HG03565 (cell line): ENCODE data around the gene CCDC15.
A peak's percentile ranks its signal among the peaks of the same experiment; 100 is the strongest.

Experiments used
- ATAC-seq: cut with Tn5 transposase; IDR thresholded peaks from one replicate; pipeline ENCODE4 v1.9.1; 2021; ENCODE audit warnings: mild to moderate bottlenecking, moderate library complexity; ENCODE audit not compliant: unreplicated experiment

The CCDC15 gene, protein sequence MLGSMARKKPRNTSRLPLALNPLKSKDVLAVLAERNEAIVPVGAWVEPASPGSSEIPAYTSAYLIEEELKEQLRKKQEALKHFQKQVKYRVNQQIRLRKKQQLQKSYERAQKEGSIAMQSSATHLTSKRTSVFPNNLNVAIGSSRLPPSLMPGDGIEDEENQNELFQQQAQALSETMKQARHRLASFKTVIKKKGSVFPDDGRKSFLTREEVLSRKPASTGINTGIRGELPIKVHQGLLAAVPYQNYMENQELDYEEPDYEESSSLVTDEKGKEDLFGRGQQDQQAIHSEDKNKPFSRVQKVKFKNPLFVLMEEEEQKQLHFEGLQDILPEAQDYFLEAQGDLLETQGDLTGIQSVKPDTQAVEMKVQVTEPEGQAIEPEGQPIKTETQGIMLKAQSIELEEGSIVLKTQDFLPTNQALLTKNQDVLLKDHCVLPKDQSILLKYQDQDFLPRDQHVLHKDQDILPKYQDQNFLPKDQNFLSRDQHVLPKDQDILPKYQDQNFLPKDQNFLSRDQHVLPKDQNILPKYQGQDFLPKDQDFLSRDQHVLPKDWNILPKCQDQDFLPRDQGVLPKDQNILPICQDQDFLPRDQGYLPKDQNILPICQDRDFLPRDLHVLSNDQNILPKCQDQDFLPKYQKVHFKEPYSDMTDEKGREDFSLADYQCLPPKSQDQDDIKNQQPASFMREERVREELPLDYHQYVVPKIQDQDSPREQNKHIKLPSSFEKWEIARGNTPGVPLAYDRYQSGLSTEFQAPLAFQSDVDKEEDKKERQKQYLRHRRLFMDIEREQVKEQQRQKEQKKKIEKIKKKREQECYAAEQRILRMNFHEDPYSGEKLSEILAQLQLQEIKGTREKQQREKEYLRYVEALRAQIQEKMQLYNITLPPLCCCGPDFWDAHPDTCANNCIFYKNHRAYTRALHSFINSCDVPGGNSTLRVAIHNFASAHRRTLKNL

GRCh38 chr11:124953753-124954589 is at the start of gene CCDC15:
Gene CCDC15, plus strand, starts transcription at chr11:124954202. Its CDS starts 531 bp downstream, at chr11:124954733.
- ATAC-seq = peak; percentile 94

GRCh38 chr11:124915541-124916369 is 38.2 kb upstream of the CCDC15 start:
- ATAC-seq = no peak

DNA sequence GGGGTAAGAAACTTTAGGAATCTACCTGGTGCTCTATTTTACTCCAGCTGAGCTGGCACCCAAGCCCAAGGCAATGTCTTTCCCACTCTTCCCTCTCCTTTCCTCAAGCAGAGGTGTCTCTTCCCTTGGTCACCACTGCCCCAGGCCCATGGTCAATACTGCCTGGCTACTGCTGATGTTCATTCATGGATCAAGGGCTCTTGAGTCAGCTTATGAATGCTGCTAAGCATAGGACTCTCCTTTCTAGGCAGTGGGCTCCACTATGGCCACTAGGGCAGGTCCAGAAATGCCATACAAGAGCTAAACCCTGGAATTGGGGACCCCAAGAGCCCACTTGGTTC is 37.7 kb upstream of the CCDC15 start:
- ATAC-seq = no peak

GRCh38 chr11:124917115-124917637 is 36.8 kb upstream of the CCDC15 start:
- ATAC-seq = no peak

- ATAC-seq = no peak
Observed at GRCh38 chr11:124918950-124919349, 35.1 kb upstream of the CCDC15 start, which contains the start of gene HEPN1. Gene HEPN1, plus strand, starts transcription at chr11:124919250.

- no peak for ATAC-seq
Observed at GRCh38 chr11:124919898-124920297, 34.1 kb upstream of the CCDC15 start.

- ATAC-seq = no peak
Observed at GRCh38 chr11:124920356-124920755, 33.6 kb upstream of the CCDC15 start.

- no peak for ATAC-seq
Observed at GRCh38 chr11:124920870-124921609, 33.0 kb upstream of the CCDC15 start.

DNA sequence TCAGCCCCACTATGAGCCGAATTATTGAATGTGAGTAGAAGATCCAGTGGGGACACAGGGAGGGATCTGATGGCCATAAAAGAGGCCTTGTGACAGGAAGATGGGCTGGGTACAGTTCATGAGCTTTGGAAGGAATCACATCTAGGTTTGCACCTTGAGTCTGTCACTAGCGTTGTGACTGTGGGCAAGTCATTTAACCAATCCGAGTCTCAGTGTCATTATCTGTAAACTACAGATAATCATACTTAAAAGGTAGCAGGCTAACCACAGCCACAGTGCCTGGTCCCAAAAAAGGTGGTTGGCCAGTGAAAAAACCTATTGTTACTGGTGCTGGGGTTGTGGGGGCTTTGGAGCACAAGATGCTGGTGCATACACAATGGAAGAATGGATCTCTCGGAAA is 31.2 kb upstream of the CCDC15 start:
- no peak for ATAC-seq

DNA sequence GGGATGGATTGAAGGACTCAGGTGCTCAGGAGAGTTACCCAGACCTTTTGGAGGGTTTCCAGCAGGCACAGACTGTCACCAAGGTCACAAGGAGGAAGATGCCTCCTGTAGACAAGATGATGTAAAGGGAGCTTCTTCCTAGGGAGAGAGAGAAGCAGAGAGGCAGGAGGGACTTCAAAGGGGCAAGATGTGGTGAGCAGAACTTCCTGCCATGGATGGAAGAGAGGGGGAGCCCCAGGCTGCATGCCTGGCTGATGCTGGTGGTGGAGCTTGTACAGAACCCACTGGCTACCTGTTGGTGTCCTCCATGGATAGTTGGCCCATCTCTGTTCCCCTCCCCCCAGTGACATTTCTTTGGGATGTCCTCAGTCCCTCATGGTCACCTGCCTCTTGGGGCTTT is 30.7 kb upstream of the CCDC15 start:
- ATAC-seq = no peak

GRCh38 chr11:124928942-124929665 is 24.9 kb upstream of the CCDC15 start:
- no peak for ATAC-seq

GRCh38 chr11:124930799-124931198 is 23.2 kb upstream of the CCDC15 start:
- ATAC-seq = peak; percentile 89

DNA sequence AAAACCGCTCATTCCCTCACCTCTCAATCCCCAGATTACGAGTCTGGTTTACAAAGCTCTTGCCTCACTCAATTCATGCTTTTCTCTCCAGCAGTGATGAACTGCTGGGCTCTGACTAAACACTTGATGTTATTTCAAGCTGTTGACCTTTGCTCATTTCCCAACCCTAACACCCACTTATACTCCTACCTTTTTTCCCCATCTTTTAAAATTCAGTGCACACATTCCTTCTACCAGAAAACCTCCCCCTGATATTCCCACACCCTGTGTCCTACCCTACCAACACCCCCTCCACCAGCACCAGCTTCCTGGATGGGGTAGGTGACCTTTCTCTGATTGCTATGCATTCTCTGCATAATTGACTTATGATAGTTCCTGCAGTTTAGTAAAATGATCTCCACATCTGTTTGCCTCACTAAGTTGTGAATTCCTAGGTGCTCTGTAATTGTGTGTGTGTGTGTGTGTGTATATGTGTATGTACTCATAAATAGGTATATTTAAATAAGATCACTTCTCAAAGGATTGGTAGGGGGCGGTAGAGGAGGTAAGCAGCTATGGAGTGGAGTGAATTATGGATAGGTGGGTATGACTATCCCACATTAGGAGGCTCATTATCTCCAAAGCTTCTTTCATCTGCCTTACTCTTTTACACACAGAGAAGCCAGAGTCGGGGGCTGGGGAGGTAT is 19.0 kb upstream of the CCDC15 start:
- ATAC-seq = no peak

DNA sequence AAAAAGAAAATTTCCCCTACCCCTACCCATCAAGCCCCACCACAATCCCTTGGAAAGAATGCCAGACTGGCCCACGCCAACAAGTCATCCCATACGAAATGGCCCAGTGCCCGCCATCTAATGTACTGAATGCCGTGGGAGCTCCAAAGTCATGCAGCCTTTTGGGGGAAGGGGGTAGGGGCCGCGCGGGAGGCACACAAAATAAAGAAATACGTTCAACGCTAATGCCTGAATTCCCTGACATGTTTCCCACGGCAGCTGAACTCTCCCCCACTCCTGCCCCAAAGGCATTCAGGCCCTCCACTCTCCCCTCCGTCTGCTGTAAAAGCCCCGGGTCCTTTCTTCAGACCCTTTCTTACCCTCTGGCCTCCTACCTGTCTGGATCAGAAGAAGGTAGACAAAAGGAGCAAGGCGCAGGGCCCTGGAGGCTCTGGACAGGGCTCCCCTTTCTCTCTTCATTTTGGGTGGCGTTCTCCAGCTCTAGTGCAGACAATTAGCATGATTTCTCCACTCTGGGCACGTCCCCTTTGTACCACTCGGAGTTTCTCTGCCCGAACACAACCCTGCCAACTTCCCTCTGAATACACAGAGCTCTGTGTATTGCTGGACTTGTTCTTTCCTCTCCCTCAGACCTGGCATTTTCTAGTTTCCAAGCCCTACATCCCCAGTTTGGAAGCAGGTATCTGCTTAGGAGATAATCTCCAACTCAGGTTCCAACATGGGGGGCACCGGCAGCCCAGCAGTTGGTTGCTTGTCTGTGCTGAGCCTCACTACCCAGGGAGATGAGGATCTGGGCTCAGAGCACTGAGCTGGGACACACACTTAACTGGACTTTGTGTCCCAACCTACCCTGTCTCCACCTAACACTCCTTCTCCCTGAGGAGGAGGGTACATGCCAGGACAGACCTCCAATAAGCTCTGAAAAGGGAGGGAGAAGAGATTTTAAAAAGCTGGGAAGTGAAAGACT is 18.2 kb upstream of the CCDC15 start, which contains the start of gene HEPACAM:
Gene HEPACAM, minus strand, starts transcription at position 500 of the 967 bp plus-strand sequence. Its CDS starts 41 bp downstream, at position 459.
- ATAC-seq = no peak

GRCh38 chr11:124937336-124937935 is 16.6 kb upstream of the CCDC15 start:
- ATAC-seq = no peak

- no peak for ATAC-seq
Observed at GRCh38 chr11:124938206-124938765, 15.7 kb upstream of the CCDC15 start.
